Parathyroid adenoma (tissue), 2 donors: ENCODE results near the gene FASTKD2.

ENCODE experiments used
- H2AFZ ChIP-seq: fragments of 300-600 bp; sonication (generic); one replicate; pipeline ENCODE4 v1.7.0; 2017; ENCODE audit warnings: antibody characterized with exemption, mild to moderate bottlenecking
- H3K27ac ChIP-seq: fragments of 300-600 bp; sonication (generic); one replicate; pipeline ENCODE4 v1.7.0; 2017
- H3K27me3 ChIP-seq: fragments of 300-600 bp; sonication (generic); one replicate; pipeline ENCODE4 v1.7.0; 2017; ENCODE audit warnings: low read length; ENCODE audit not compliant: control insufficient read depth, insufficient read depth
- H3K36me3 ChIP-seq: fragments of 300-600 bp; sonication (generic); one replicate; pipeline ENCODE4 v1.7.0; 2017; ENCODE audit warnings: low read length; ENCODE audit not compliant: control insufficient read depth, insufficient read depth
- H3K4me1 ChIP-seq: fragments of 300-600 bp; sonication (generic); one replicate; pipeline ENCODE4 v1.7.0; 2017; ENCODE audit warnings: control low read depth
- H3K4me2 ChIP-seq: fragments of 300-600 bp; sonication (generic); one replicate; pipeline ENCODE4 v1.7.0; 2017; ENCODE audit warnings: low read length
- H3K4me3 ChIP-seq: fragments of 300-600 bp; sonication (generic); one replicate; pipeline ENCODE4 v1.7.0; 2017; ENCODE audit warnings: low read depth, low read length
- H3K79me2 ChIP-seq: fragments of 300-600 bp; sonication (generic); one replicate; pipeline ENCODE4 v1.7.0; 2017; ENCODE audit warnings: control low read depth
- H3K9ac ChIP-seq: fragments of 300-600 bp; sonication (generic); one replicate; pipeline ENCODE4 v1.7.0; 2017; ENCODE audit warnings: mild to moderate bottlenecking
- H3K9me3 ChIP-seq: fragments of 300-600 bp; sonication (generic); one replicate; pipeline ENCODE4 v1.7.0; 2017; ENCODE audit warnings: low read length; ENCODE audit not compliant: control insufficient read depth
- TF ChIP-seq, protein P1 (sequence below): fragments of 300-600 bp; sonication (generic); IDR thresholded peaks from one replicate; pipeline ENCODE4 v1.7.0; 2017; ENCODE audit warnings: antibody characterized with exemption, mild to moderate bottlenecking
- donor health status: primary hyperparathyroidism.

FASTKD2 gene

DNA sequence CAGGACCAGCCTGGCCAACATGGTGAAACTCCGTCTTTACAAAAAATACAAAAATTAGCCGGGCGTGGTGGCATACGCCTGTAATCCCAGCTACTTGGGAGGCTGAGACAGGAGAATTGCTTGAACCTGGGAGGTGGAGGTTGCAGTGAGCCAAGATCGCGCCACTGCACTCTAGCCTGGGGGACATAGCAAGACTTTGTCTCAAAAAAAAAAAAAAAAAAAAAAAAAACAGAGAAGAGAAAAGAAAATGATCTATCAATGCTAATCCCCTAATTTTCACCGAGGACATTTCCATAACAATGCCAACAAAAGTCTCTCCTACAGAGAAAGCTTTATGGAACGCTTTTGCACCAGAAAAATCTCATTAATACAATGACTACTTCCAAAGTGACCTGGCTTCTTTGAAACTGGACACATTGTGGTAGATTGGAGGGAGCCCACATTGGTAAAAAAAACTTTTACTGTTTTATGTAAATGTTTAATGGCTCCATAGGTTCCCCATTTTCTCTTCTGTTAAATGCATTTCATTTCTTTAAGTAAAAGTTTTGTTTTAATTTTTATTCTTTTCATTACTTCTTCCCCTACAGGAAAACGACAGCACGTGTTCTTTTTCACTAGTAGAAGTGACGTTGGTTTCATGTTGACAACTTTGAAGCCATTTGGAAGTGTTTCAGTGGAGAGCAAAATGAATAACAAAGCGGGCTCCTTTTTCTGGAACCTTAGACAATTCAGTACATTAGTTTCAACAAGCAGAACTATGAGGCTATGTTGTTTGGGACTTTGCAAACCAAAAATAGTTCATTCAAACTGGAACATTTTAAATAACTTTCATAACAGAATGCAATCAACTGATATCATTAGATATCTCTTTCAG, 888 bp downstream of the FASTKD2 start:
- Histone ChIP-seq H3K4me1 (peaks cover 7% of the 10 kb centered on the region), H3K9me3 (no peaks in the 10 kb centered on the region), H3K9ac (peak overlapping the region; percentile 30), H3K27me3 (no peaks in the 10 kb centered on the region), H3K27ac (peak overlapping the region; percentile 89), H3K36me3 (no peaks in the 10 kb centered on the region), H3K4me3 (peak overlapping the region; percentile 98), H3K4me2 (peak overlapping the region; percentile 74), H2AFZ (peak overlapping the region; percentile 95), H3K79me2 (peaks cover 15% of the 10 kb centered on the region)
- TF ChIP-seq, protein P1, sequence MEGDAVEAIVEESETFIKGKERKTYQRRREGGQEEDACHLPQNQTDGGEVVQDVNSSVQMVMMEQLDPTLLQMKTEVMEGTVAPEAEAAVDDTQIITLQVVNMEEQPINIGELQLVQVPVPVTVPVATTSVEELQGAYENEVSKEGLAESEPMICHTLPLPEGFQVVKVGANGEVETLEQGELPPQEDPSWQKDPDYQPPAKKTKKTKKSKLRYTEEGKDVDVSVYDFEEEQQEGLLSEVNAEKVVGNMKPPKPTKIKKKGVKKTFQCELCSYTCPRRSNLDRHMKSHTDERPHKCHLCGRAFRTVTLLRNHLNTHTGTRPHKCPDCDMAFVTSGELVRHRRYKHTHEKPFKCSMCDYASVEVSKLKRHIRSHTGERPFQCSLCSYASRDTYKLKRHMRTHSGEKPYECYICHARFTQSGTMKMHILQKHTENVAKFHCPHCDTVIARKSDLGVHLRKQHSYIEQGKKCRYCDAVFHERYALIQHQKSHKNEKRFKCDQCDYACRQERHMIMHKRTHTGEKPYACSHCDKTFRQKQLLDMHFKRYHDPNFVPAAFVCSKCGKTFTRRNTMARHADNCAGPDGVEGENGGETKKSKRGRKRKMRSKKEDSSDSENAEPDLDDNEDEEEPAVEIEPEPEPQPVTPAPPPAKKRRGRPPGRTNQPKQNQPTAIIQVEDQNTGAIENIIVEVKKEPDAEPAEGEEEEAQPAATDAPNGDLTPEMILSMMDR: no peak

DNA sequence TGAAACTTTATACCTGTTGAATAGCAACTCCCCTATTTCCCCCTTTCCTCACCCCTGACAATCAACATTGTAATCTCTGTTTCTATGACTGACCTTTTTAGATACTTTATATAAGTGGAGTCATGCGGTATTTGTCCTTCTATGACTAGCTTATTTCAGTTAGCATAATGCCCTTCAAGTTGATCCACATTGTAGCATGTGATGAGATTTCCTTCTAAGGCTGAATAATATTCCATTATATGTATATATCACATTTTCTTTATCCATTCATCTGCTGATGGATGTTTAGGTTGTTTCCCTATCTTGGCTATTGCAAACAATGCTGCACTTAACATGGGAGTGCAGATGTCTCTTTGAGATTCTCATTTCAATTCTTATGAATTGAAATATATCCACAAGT, 9.5 kb downstream of the FASTKD2 start:
- no peaks in the 10 kb centered on the region for H3K36me3 ChIP-seq

DNA sequence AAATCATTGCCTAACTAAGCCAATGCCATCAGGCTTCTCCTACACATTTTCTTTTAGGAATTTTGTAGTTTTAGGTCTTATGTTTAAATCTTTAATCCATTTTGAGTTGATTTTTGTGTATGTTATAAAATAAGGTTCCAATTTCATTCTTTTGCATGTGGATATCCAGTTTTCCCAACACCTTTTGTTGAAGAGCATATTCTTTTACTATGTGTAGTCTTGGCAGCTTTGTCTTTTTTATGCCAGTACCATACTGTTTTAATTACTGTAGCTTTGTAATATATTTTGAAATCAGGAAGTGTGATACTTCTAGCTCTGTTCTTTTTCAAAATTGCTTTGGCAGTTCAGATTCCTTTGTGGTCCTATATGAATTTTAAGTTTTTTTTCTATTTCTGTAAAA, 11.0 kb downstream of the FASTKD2 start:
- Histone ChIP-seq H3K27me3 (no peaks in the 10 kb centered on the region), H3K79me2 (peaks cover 5% of the 10 kb centered on the region), H3K9ac (no peak overlapping the region), H3K4me1 (no peaks in the 10 kb centered on the region), H3K9me3 (no peaks in the 10 kb centered on the region), H3K4me2 (no peak overlapping the region), H3K4me3 (no peak overlapping the region), H3K27ac (no peak overlapping the region), H3K36me3 (no peaks in the 10 kb centered on the region), H2AFZ (no peak overlapping the region)
- TF ChIP-seq, protein P1: no peak

More for the DNA sequence above, 9.5 kb downstream of the FASTKD2 start:
- Histone ChIP-seq H2AFZ (no peak overlapping the region), H3K27me3 (no peaks in the 10 kb centered on the region), H3K4me1 (no peaks in the 10 kb centered on the region), H3K9ac (no peak overlapping the region), H3K4me3 (no peak overlapping the region), H3K9me3 (no peaks in the 10 kb centered on the region), H3K79me2 (peaks cover 5% of the 10 kb centered on the region), H3K27ac (no peak overlapping the region), H3K4me2 (no peak overlapping the region)
- TF ChIP-seq, protein P1: no peak

DNA sequence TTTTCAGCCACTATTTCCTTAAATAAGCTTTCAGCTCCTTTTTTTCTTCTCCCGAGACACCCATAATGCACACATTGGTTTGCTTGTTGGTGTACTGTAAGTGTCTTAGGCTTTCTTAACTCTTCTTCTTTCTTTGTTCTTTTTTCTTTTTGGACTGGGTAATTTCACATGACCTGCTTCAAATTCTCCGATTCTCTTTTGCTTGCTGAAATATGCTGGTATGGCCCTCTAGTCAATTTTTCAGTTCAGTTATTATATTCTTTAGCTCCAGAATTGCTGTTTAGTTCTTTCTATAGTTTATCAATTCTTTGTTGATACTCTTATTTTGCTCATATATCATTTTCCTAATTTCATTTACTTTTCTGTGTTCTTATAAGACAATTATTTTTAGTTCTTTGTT, 15.3 kb downstream of the FASTKD2 start:
- Histone ChIP-seq H3K79me2 (peaks cover 17% of the 10 kb centered on the region), H3K9me3 (no peaks in the 10 kb centered on the region), H3K9ac (no peak overlapping the region), H3K4me1 (no peaks in the 10 kb centered on the region), H3K27me3 (no peaks in the 10 kb centered on the region), H3K4me3 (no peak overlapping the region), H3K27ac (no peak overlapping the region), H3K36me3 (no peaks in the 10 kb centered on the region), H3K4me2 (no peak overlapping the region), H2AFZ (no peak overlapping the region)
- TF ChIP-seq, protein P1: no peak

DNA sequence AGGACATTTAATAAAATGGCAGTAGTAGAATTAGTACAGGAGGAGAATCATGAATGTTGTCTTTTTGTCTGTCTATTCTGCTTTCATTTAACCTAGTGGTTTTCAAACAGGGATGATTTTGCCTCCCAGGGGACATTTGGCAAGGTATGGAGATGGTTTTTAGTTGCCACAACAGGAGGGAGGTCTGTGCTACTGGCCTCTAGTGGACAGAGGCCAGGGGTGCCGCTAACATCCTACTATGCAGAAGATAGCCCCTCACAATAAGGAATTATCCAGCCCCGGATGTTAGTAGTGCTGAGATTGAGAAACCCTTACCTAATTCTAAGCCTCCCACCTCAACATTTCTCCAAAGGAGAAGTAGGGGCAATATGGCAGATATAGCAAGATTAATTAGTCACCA, 18.3 kb downstream of the FASTKD2 start:
- H3K79me2 ChIP-seq: peaks cover 12% of the 10 kb centered on the region
- no peak overlapping the region for H3K27ac ChIP-seq
- H3K4me1 ChIP-seq: no peaks in the 10 kb centered on the region
- no peak overlapping the region for H3K9ac ChIP-seq
- H3K4me2 ChIP-seq: no peak overlapping the region
- H3K4me3 ChIP-seq: no peak overlapping the region
- H3K36me3 ChIP-seq: no peaks in the 10 kb centered on the region
- H2AFZ ChIP-seq: no peak overlapping the region
- TF ChIP-seq, protein P1: peak; percentile 25
- H3K27me3 ChIP-seq: no peaks in the 10 kb centered on the region
- no peaks in the 10 kb centered on the region for H3K9me3 ChIP-seq
